ENCODE measurements around the gene TECRL. TPM values are rescaled to one million over a fixed set of nuclear protein-coding genes. Genes with fewer than 3 reads are reported as not detected.
A peak's percentile ranks its signal among the peaks of the same experiment; 100 is the strongest.

The TECRL gene
- total RNA-seq, 2 experiments from 2014 or later: not detected

DNA sequence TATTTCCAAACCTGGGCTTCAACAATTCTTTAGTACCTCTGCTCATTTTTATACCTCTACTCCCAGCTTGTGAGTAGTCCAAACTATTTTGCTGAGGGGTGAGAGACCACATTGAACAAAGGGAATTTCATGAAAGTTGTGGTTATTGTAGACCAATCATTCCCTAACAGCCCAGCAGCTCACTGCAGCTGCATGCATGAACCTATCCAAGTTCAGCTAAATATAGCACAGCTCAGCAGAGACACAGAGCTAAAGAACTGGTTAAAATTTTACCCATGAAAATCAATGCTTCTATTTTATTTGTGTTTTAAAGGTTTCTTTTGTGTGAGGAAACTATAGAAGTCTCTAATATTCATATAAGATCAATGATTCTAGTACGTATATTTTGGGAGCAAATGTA lies 82.7 kb downstream of the TECRL start:
- H3K36me3 Mint-ChIP-seq (ENCODE audit: low read depth): no peaks in the 10 kb centered on the region
- no peak for ATAC-seq
- CTCF ChIA-PET: no interaction called here
- H3K4me1 Mint-ChIP-seq: no peaks in the 10 kb centered on the region
- intact Hi-C loops (cut with DNase I, micrococcal nuclease): no loop called here
- H3K9me3 Mint-ChIP-seq (ENCODE audit: low read depth): peaks cover 10% of the 10 kb centered on the region
- POLR2A ChIA-PET: no interaction called here
- H3K27me3 Mint-ChIP-seq: no peaks in the 10 kb centered on the region
- no peak for DNase-seq
- H3K27ac Mint-ChIP-seq: no peak overlapping the region
- no peak overlapping the region for H3K4me3 Mint-ChIP-seq

DNA sequence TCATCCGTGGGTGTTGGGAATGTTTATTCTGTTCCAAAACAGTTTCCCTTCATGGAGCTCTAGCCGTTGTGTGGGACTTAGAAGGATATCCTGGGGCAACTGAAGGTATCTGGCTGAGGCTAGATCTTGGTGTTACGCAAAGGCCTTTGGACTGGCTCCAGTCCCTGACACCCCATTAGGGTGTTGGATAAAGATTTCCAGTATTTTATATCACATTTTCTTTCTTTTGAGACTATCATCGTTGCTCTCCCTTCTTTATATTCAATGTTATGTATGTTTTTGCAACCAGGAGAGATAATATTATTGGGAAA lies 103.0 kb downstream of the TECRL start:
- ATAC-seq: no peak
- Mint-ChIP-seq H3K4me1 (no peaks in the 10 kb centered on the region), H3K4me3 (no peak overlapping the region), H3K27ac (no peak overlapping the region), H3K36me3 (ENCODE audit: low read depth) (no peaks in the 10 kb centered on the region), H3K27me3 (no peaks in the 10 kb centered on the region), H3K9me3 (ENCODE audit: low read depth) (no peaks in the 10 kb centered on the region)
- CTCF ChIA-PET: no interaction called here
- intact Hi-C loops (cut with DNase I, micrococcal nuclease): no loop called here
- no peak for DNase-seq
- POLR2A ChIA-PET: no interaction called here

- DNase-seq (no peak), ATAC-seq (no peak)
- Mint-ChIP-seq H3K27ac (no peak overlapping the region), H3K4me1 (no peaks in the 10 kb centered on the region), H3K4me3 (no peak overlapping the region), H3K36me3 (ENCODE audit: low read depth) (no peaks in the 10 kb centered on the region), H3K27me3 (no peaks in the 10 kb centered on the region), H3K9me3 (ENCODE audit: low read depth) (no peaks in the 10 kb centered on the region)
- ChIA-PET CTCF (no interaction called here), POLR2A (no interaction called here)
- intact Hi-C loops (cut with DNase I, micrococcal nuclease): no loop called here
Observed at GRCh38 chr4:64305565-64306254, 103.5 kb downstream of the TECRL start.

GRCh38 chr4:64272432-64272831 lies 136.8 kb downstream of the TECRL start:
- ATAC-seq (no peak), DNase-seq (no peak)
- Mint-ChIP-seq H3K27me3 (no peaks in the 10 kb centered on the region), H3K4me1 (no peaks in the 10 kb centered on the region), H3K4me3 (no peak overlapping the region), H3K36me3 (ENCODE audit: low read depth) (no peaks in the 10 kb centered on the region), H3K9me3 (ENCODE audit: low read depth) (peaks cover 4% of the 10 kb centered on the region), H3K27ac (no peak overlapping the region)
- ChIA-PET CTCF (interaction anchor here (0.6 kb wide), 1 partner anchor 56 kb away, joined by 3 read pairs; no protein-coding TSS in a partner anchor), POLR2A (no interaction called here)
- intact Hi-C loops (cut with DNase I, micrococcal nuclease): no loop called here

DNA sequence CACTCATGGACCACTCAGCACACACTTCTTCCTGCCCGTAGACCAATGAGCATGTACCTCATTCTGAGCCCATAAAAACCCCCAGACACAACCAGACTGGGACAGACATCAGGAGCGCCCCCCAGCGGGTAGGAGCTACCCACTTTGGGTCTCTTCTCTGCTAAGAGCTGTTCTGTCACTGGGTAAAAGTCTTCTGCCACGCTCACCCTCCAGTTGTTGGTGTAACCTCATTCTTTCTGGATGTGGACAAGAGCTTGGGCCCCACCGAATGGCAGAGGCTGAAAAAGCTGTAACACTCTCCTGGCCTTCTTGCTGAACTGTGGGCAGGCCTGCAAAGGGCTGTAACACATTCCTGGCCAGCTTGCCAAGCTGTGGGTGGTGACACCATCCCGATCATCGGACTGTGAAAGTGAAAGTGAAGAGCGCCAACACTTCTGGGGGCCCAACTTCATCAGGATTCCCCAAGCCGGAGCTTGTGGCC lies 137.6 kb downstream of the TECRL start:
- Mint-ChIP-seq H3K27me3 (no peaks in the 10 kb centered on the region), H3K4me1 (no peaks in the 10 kb centered on the region), H3K27ac (no peak overlapping the region), H3K4me3 (no peak overlapping the region), H3K36me3 (ENCODE audit: low read depth) (no peaks in the 10 kb centered on the region), H3K9me3 (ENCODE audit: low read depth) (peaks cover 4% of the 10 kb centered on the region)
- ATAC-seq: no peak
- DNase-seq: no peak
- intact Hi-C loops (cut with DNase I, micrococcal nuclease): no loop called here
- POLR2A ChIA-PET: no interaction called here
- CTCF ChIA-PET: no interaction called here

- Mint-ChIP-seq H3K27me3 (no peaks in the 10 kb centered on the region), H3K27ac (no peak overlapping the region), H3K4me3 (no peak overlapping the region), H3K9me3 (ENCODE audit: low read depth) (peaks cover 1% of the 10 kb centered on the region), H3K4me1 (no peaks in the 10 kb centered on the region), H3K36me3 (ENCODE audit: low read depth) (no peaks in the 10 kb centered on the region)
- POLR2A ChIA-PET: no interaction called here
- ATAC-seq: no peak
- CTCF ChIA-PET: no interaction called here
- DNase-seq: no peak
- intact Hi-C loops (cut with DNase I, micrococcal nuclease): no loop called here
Observed at GRCh38 chr4:64266669-64267068, 142.6 kb downstream of the TECRL start.

GRCh38 chr4:64266263-64266662 lies 143.0 kb downstream of the TECRL start:
- CTCF ChIA-PET: no interaction called here
- H3K4me3 Mint-ChIP-seq: no peak overlapping the region
- H3K4me1 Mint-ChIP-seq: no peaks in the 10 kb centered on the region
- ATAC-seq (no peak), DNase-seq (no peak)
- POLR2A ChIA-PET: no interaction called here
- intact Hi-C loops (cut with DNase I, micrococcal nuclease): no loop called here
- no peak overlapping the region for H3K27ac Mint-ChIP-seq
- H3K36me3 Mint-ChIP-seq (ENCODE audit: low read depth): no peaks in the 10 kb centered on the region
- H3K27me3 Mint-ChIP-seq: no peaks in the 10 kb centered on the region
- H3K9me3 Mint-ChIP-seq (ENCODE audit: low read depth): peaks cover 1% of the 10 kb centered on the region

DNA sequence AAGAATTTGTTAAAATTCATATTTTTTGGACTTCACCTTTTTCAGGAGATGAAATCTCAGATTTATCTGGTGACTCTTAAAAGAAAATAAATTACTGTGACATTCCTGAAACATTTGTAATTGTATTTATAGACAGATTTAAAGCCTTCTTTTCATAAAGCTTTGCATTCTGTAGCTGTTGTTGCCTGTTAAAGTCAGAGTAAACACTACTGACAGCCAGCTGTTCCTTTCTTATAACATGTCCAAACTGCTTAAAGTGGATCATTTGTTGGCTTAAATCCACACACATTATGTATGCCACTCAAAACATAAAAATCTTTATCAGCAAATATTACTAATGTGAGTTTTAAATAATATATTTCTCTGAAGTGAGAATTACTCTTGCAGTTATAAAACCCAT lies 157.5 kb downstream of the TECRL start:
- ChIA-PET CTCF (interaction anchor here (1.0 to 1.3 kb wide), 2 partner anchors 9 to 17 kb away, joined by 3 to 4 read pairs; no protein-coding TSS in a partner anchor), POLR2A (no interaction called here)
- H3K9me3 Mint-ChIP-seq (ENCODE audit: low read depth): peaks cover 16% of the 10 kb centered on the region
- no peak overlapping the region for H3K27ac Mint-ChIP-seq
- DNase-seq: no peak
- intact Hi-C loops (cut with DNase I, micrococcal nuclease): no loop called here
- H3K36me3 Mint-ChIP-seq (ENCODE audit: low read depth): no peaks in the 10 kb centered on the region
- no peak overlapping the region for H3K4me3 Mint-ChIP-seq
- H3K27me3 Mint-ChIP-seq: no peaks in the 10 kb centered on the region
- no peak for ATAC-seq
- no peaks in the 10 kb centered on the region for H3K4me1 Mint-ChIP-seq

- Mint-ChIP-seq H3K27me3 (no peaks in the 10 kb centered on the region), H3K36me3 (ENCODE audit: low read depth) (no peaks in the 10 kb centered on the region), H3K4me3 (no peak overlapping the region), H3K4me1 (no peaks in the 10 kb centered on the region), H3K9me3 (ENCODE audit: low read depth) (peaks cover 16% of the 10 kb centered on the region), H3K27ac (no peak overlapping the region)
- DNase-seq (no peak), ATAC-seq (no peak)
- POLR2A ChIA-PET: no interaction called here
- intact Hi-C loops (cut with DNase I, micrococcal nuclease): no loop called here
- CTCF ChIA-PET: no interaction called here
Observed at GRCh38 chr4:64250488-64250887, 158.8 kb downstream of the TECRL start.

- intact Hi-C loops (cut with DNase I, micrococcal nuclease): no loop called here
- Mint-ChIP-seq H3K4me3 (no peak overlapping the region), H3K36me3 (ENCODE audit: low read depth) (no peaks in the 10 kb centered on the region), H3K27me3 (no peaks in the 10 kb centered on the region), H3K27ac (no peak overlapping the region), H3K4me1 (no peaks in the 10 kb centered on the region), H3K9me3 (ENCODE audit: low read depth) (peaks cover 12% of the 10 kb centered on the region)
- POLR2A ChIA-PET: no interaction called here
- CTCF ChIA-PET: no interaction called here
- ATAC-seq (no peak), DNase-seq (no peak)
Observed at GRCh38 chr4:64250061-64250460, 159.2 kb downstream of the TECRL start.

GRCh38 chr4:64248186-64248585 lies 161.1 kb downstream of the TECRL start:
- ATAC-seq: no peak
- Mint-ChIP-seq H3K4me3 (no peak overlapping the region), H3K27me3 (no peaks in the 10 kb centered on the region), H3K27ac (no peak overlapping the region), H3K36me3 (ENCODE audit: low read depth) (no peaks in the 10 kb centered on the region), H3K9me3 (ENCODE audit: low read depth) (peaks cover 13% of the 10 kb centered on the region), H3K4me1 (no peaks in the 10 kb centered on the region)
- ChIA-PET CTCF (no interaction called here), POLR2A (no interaction called here)
- intact Hi-C loops (cut with DNase I, micrococcal nuclease): no loop called here
- DNase-seq: no peak

- DNase-seq: peak; percentile 7
Observed at GRCh38 chr4:64230709-64231310, 178.4 kb downstream of the TECRL start.

More at GRCh38 chr4:64230709-64231310, 178.4 kb downstream of the TECRL start:
- H3K27ac Mint-ChIP-seq: no peak overlapping the region
- H3K4me3 Mint-ChIP-seq: no peak overlapping the region
- POLR2A ChIA-PET: no interaction called here
- peaks cover 28% of the 10 kb centered on the region for H3K9me3 Mint-ChIP-seq (ENCODE audit: low read depth)
- CTCF ChIA-PET: no interaction called here
- no peaks in the 10 kb centered on the region for H3K4me1 Mint-ChIP-seq
- intact Hi-C loops (cut with DNase I, micrococcal nuclease): no loop called here
- H3K36me3 Mint-ChIP-seq (ENCODE audit: low read depth): no peaks in the 10 kb centered on the region
- H3K27me3 Mint-ChIP-seq: no peaks in the 10 kb centered on the region
- no peak for ATAC-seq

Data from activated CD4-positive, alpha-beta T cell treated with anti-CD3 and anti-CD28 coated beads for 36 hours (primary cell).